A673 (cell line): ENCODE measurements around the gene SLC24A5.

Experiments
- EZH2 ChIP-seq: fragments of 200-600 bp; sonication (generic); IDR thresholded peaks from 2 replicates; pipeline ENCODE4 v1.6.1; 2017; ENCODE audit warnings: borderline replicate concordance, low read depth, mild to moderate bottlenecking, mixed read lengths, antibody characterized with exemption, low read length; ENCODE audit not compliant: poor library complexity, severe bottlenecking
- TF ChIP-seq, protein P1 (sequence below): fragments of 300-800, 200-600 bp; sonication (generic); conservative IDR thresholded peaks from 2 replicates; pipeline ENCODE4 v1.5.1; 2017; ENCODE audit warnings: low read depth, mild to moderate bottlenecking, antibody characterized with exemption, low read length, moderate library complexity, mixed read lengths

DNA sequence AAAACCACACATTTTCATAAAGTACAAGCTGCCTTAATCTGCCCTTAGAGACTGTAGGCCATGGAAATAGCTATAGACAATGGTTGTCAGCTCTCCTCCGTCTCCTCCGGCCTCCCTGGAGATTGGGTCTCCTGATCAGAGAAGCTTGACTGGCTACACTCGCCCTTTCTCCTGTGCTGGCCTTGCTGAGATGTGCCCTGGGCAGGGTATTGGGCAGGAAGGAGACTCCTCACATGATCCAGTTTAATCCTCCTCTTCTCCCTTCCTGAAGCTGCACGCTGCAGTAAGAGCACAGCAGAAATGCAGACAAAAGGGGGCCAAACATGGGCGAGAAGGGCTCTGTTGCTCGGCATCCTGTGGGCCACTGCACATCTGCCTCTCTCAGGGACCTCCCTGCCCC lies at the start of gene SLC24A5:
- TF ChIP-seq, protein P1, sequence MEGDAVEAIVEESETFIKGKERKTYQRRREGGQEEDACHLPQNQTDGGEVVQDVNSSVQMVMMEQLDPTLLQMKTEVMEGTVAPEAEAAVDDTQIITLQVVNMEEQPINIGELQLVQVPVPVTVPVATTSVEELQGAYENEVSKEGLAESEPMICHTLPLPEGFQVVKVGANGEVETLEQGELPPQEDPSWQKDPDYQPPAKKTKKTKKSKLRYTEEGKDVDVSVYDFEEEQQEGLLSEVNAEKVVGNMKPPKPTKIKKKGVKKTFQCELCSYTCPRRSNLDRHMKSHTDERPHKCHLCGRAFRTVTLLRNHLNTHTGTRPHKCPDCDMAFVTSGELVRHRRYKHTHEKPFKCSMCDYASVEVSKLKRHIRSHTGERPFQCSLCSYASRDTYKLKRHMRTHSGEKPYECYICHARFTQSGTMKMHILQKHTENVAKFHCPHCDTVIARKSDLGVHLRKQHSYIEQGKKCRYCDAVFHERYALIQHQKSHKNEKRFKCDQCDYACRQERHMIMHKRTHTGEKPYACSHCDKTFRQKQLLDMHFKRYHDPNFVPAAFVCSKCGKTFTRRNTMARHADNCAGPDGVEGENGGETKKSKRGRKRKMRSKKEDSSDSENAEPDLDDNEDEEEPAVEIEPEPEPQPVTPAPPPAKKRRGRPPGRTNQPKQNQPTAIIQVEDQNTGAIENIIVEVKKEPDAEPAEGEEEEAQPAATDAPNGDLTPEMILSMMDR, result no peak
- TF ChIP-seq EZH2, result no peak
